NCI-H510A treated with DMSO at 0.1 percent for 48 hours (cell line): ENCODE data around the gene DNMT3L.

ENCODE experiments used
- DNase-seq: peaks from one replicate; lab custom pipeline; 2025; lab: John Stamatoyannopoulos, UW

DNMT3L gene

GRCh38 chr21:44279354-44280260 lies 17.9 kb upstream of the DNMT3L start:
- no peak for DNase-seq

- DNase-seq = peak; percentile 31
These were observed 13.3 kb upstream of the DNMT3L start for GRCh38 chr21:44275041-44275440.

DNA sequence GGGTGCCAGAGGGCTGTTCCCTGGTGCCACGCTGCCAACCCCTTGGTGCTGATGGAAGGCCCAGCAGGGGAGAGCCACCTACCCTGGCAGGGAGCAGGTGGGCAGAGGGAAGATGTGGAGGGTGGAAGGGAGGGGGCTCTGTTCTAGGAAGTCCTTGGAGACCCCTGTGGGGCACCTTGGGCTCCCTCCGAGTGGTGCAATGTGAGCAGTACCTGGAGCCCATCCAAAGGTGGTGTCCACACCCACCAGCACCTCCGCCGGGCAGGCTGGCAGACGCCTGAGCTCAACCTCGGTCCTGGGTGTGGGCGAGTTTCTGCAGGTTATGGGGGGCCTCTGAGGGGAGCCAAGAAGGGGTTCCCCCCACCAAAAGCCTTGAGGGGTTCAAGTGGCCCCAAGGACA lies 11.3 kb upstream of the DNMT3L start:
- DNase-seq = no peak

DNA sequence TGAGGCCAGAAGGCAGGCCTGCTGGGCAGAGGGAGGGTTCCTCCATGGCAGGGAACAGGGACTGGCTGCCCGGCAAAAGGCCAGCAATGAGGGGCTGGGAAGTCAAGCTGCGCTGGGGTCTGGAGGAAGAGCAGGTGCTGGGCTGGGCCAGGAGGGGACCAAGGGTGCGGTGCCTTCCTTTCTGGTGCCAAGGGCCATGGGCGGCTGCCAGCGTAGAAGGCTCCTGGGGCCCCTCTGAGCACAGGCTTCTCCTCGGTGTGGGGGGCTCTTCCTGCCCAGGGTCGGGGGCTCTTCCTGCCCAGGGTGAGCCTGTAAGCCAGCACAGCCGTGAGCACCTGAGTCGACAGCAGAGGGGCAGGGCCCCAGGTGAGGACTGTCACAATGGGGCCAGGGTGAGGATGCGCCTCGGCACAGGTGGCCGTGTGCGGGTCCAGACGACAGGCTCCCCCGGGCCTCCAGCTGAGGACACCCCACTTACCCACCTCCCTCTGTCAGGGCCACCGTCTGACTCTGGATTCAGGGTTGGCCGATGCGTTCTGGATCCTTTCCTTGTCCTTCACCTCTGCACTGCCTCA lies 10.7 kb upstream of the DNMT3L start:
- no peak for DNase-seq

DNA sequence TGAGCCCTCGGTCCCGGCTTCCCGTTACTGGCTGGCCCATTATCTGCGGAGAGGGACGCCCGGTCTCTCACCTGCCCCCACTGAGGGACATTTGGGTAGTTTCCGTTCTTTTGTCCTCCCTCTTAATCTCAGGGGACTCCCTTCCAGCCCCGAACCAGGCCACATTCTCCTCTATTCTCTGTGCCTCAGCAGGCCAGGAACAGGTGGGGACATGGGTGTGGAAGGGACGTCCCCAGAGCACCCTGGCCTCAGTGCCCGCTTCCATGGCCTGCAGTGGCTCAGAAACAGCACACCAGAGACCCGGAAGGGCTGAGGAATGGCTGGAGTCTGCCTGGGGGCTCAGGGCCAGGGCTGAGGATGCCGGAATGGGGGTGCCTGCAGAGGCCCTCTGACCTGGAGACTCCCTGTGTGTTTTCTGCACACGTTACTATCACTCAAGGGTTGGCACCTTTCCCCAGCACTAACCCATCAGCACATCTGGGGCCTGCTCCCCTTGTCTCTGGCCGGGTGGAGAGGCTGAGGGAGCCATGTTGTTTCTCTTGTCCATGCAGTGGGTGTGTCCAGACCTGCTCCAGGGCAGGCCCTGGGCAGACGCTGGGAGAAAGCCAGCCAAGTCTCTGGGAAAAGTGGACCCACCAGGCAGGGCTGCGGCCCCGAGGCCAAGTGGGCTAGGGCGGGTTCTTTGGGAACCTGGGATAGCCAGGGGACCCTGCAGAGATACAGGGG lies 10.0 kb upstream of the DNMT3L start:
- DNase-seq = no peak

- no peak for DNase-seq
These were observed 7.4 kb upstream of the DNMT3L start for GRCh38 chr21:44269090-44269489.

DNA sequence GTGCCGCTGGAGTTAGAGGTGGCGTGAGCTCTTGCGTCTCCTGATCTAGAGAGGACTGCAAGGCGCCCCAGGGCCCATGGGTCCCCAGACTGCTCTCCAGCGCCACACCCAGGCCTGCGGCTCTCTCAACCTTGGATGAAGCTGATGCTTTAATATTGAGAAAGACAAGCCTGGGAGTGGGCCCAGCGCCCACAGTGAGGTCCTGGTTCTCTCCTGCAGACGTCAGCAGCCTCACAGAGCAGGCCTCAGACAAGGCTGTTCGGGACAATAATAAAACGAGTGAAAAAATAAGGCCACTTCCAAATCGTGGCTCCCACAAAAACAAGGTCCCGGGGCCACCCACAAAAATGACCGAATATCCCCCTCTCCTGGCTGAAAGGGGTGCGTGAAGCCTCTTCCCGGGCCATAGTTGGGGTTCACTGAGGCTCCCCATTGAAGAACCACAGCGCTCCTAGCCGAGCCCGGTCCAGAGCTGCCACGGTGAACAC lies 6.0 kb upstream of the DNMT3L start:
- DNase-seq = no peak

- DNase-seq = no peak
These were observed 4.1 kb upstream of the DNMT3L start for GRCh38 chr21:44265734-44266270.

DNA sequence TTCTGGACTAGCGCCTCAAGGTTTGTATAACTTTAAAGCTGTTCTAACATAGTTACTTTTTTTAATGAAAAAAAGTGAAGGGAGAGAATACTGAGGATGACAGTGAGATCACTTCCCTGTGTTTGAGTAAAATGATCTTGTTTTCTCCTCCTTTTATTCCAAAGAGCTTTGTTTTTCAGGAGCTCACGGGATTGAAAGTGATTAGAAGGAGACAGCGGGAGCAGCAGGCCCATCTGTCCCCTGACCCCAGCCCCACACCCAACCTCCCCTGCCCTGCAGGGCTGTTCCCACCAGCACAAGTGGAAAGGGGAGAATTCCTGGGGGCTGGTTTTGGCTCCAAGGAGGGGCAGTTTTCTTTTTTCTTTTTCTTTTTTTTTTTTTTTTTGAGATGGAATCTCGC lies 2.1 kb upstream of the DNMT3L start:
- DNase-seq = no peak

- no peak for DNase-seq
These were observed 1.6 kb upstream of the DNMT3L start for GRCh38 chr21:44263221-44263760.

- DNase-seq = no peak
These were observed 800 bp upstream of the DNMT3L start for GRCh38 chr21:44262338-44263056.

- DNase-seq = no peak
These were observed 686 bp downstream of the DNMT3L start for GRCh38 chr21:44260791-44261631.

DNA sequence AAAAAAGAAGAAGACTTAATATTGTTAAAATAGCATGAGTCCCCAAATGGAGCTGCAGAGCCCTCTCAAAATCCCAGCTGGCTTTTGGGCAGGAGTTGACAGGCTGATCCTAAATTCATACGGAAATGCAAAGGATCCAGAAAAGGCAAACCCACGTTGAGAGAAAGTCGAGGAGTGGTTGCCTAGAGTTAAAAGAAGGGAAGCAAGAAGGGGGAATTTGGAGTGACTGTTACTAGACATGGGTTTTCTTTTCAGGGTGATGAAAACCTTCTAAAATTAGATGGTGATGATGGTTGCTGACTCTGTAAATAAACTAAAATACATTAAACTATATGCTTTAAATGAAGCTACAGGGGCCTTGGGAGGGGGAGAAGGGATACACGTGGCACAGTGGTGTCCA lies 1.6 kb downstream of the DNMT3L start:
- no peak for DNase-seq

- DNase-seq = no peak
These were observed 2.5 kb downstream of the DNMT3L start for GRCh38 chr21:44259082-44259705.

DNA sequence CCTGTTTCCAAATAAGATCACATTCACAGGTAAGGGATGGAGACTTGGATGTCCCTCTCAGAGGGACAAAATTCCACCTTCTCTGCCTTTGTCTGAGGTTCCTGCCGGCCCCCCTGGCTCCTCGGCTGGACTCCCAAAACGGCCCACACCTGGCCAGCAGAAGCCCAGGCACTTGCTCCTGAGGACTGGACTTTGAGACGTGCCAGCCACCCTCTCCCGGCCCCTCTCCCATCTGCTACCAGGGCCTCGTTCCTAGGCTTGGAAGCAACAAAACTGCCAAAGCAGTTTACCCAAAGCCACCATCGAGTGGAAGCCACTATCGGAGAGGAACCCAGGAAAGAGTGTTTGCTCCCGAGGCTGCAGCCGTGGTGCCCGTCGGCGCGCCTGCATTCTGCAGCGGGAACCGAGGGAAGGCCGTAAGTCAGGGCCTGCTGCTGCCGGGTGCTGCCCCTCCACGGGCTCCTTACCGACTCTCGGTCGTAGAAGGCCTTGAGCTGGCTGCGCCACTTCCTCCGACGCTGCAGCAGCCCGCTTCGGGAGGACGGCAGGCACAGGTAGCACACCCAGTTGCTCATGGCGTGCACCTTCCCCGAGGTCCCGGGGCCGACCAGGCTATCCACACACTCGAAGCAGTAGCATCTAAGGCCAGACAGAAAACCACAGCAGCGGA lies 3.5 kb downstream of the DNMT3L start:
- DNase-seq = no peak

DNA sequence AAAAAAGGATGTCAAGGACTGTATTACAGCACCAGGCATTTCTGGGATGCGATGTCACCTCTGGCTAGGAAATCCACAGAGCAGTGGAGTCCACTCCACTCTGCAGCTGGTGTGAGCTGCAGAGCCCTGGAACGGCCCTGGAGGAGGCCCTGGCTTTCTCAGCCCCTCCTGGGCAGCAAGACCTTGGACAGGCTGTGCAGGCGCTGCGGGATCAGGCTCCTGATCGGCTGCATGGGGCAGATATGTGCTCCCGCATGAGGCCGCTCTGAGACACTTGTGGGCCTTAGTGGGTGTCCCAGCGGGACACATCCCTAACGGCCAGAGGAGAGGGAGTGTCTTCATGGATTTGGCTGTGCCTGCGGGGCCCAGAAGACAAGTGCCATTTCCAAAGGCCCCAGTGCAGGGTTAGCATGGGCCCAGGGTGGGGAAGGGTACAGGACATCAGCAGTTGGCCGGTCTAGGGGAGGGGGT lies 6.2 kb downstream of the DNMT3L start:
- DNase-seq = no peak

GRCh38 chr21:44253832-44254710 lies 7.6 kb downstream of the DNMT3L start:
- no peak for DNase-seq
